GM12878 (cell line): Measurements from ENCODE around the gene RNF121. TPM values are rescaled to one million over a fixed set of nuclear protein-coding genes. Genes with fewer than 3 reads are reported as not detected.
A peak's percentile ranks its signal among the peaks of the same experiment; 100 is the strongest.

ENCODE experiments used
- ATF2 ChIP-seq: IDR thresholded peaks from 2 replicates; pipeline ENCODE4 v1.6.1; 2012; ENCODE audit warnings: low read length, inconsistent platforms
- CTCF ChIP-seq, 3 experiments: IDR thresholded peaks in 2 of 3; conservative IDR thresholded peaks in 1 of 3; 2 replicates each; pipeline ENCODE4 v1.5.1; 2011; ENCODE audit warnings: low read depth in 3 of 3, low read length in 3 of 3, mild to moderate bottlenecking in 3 of 3, control low read depth in 2 of 3, moderate library complexity in 2 of 3, inconsistent platforms in 1 of 3, mixed read lengths in 1 of 3; ENCODE audit not compliant: control insufficient read depth in 2 of 3, insufficient read depth in 1 of 3; ENCODE audit errors: extremely low read depth in 1 of 3
- FOS ChIP-seq: IDR thresholded peaks from 3 replicates; pipeline ENCODE4 v1.6.1; 2011; ENCODE audit warnings: borderline replicate concordance; ENCODE audit not compliant: insufficient read length; ENCODE audit errors: extremely low read depth
- HCFC1 ChIP-seq: fragments of 150-350 bp; IDR thresholded peaks from 2 replicates; pipeline ENCODE4 v1.6.1; 2014; ENCODE audit warnings: low read length
- NFIC ChIP-seq: IDR thresholded peaks from 2 replicates; pipeline ENCODE4 v1.6.1; 2012; ENCODE audit warnings: low read depth, mild to moderate bottlenecking, inconsistent platforms, low read length, moderate library complexity
- NR2C2 ChIP-seq: IDR thresholded peaks from 2 replicates; pipeline ENCODE4 v1.6.1; 2011; ENCODE audit warnings: borderline replicate concordance, low read depth; ENCODE audit not compliant: control insufficient read depth, insufficient read length
- SPI1 ChIP-seq: IDR thresholded peaks from 2 replicates; pipeline ENCODE4 v1.6.1; 2011; ENCODE audit warnings: low read depth, mild to moderate bottlenecking, low read length, moderate library complexity, borderline replicate concordance; ENCODE audit not compliant: insufficient read depth
- polyA plus RNA-seq, 11 experiments: library from polyadenylated mRNA; depleted of rRNA in 4 of 11; unstranded in 6 of 11; stranded (reverse) in 5 of 11; fragments of >200 nt; fragmentation: Nextera tagmentation in 4 of 11; fragmentation: Illumina TruSeq in 1 of 11; extraction: Ambion mirVana in 4 of 11; extraction: Trizol in 1 of 11; gene quantifications; 1 replicate in 1 of 11; 2 replicates in 10 of 11; pipeline versions ENCODE4 v1.2.1 to v1.2.3, GENCODE V29; 2011 to 2016; ENCODE audit warnings: inconsistent platforms in 2 of 11, missing spikeins in 2 of 11, low read depth in 1 of 11
- total RNA-seq, 4 experiments: library from RNA; depleted of rRNA in 3 of 4; stranded (reverse); fragments of >200 nt in 3 of 4; fragmentation: Illumina TruSeq in 1 of 4; extraction: Trizol in 1 of 4; gene quantifications; 2 replicates each; pipeline versions ENCODE4 v1.2.1 to v1.2.3, GENCODE V29; 2013 to 2021
- TF ChIP-seq, protein P1 (sequence below): fragments of 450-650 bp; IDR thresholded peaks from 2 replicates; pipeline ENCODE4 v1.6.1; 2017; ENCODE audit warnings: antibody characterized with exemption, mild to moderate bottlenecking, moderate library complexity
- TF ChIP-seq, protein P2 (sequence below): fragments of 450-650 bp; IDR thresholded peaks from 2 replicates; pipeline ENCODE4 v1.6.1; 2018; ENCODE audit warnings: mild to moderate bottlenecking, low read depth, moderate library complexity; ENCODE audit not compliant: partially characterized antibody
- TF ChIP-seq, protein P3 (sequence below): fragments of 450-650 bp; formaldehyde crosslinking; IDR thresholded peaks from 2 replicates; pipeline ENCODE4 v1.4.0; 2020; ENCODE audit warnings: mild to moderate bottlenecking, moderate library complexity

Gene RNF121
- total and polyA plus RNA-seq, 10 of the 15 experiments (the other 5 are each of a cell fraction or from before 2014, with no cell fraction given) = 8.6 to 73.7 (median 32.7) TPM

- TF ChIP-seq, protein P1, sequence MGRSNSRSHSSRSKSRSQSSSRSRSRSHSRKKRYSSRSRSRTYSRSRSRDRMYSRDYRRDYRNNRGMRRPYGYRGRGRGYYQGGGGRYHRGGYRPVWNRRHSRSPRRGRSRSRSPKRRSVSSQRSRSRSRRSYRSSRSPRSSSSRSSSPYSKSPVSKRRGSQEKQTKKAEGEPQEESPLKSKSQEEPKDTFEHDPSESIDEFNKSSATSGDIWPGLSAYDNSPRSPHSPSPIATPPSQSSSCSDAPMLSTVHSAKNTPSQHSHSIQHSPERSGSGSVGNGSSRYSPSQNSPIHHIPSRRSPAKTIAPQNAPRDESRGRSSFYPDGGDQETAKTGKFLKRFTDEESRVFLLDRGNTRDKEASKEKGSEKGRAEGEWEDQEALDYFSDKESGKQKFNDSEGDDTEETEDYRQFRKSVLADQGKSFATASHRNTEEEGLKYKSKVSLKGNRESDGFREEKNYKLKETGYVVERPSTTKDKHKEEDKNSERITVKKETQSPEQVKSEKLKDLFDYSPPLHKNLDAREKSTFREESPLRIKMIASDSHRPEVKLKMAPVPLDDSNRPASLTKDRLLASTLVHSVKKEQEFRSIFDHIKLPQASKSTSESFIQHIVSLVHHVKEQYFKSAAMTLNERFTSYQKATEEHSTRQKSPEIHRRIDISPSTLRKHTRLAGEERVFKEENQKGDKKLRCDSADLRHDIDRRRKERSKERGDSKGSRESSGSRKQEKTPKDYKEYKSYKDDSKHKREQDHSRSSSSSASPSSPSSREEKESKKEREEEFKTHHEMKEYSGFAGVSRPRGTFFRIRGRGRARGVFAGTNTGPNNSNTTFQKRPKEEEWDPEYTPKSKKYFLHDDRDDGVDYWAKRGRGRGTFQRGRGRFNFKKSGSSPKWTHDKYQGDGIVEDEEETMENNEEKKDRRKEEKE = no peak
- TF ChIP-seq SPI1 (peak; percentile 92), NR2C2 (no peak), ATF2 (peak; percentile 73), NFIC (peak; percentile 90), HCFC1 (no peak), FOS (no peak), CTCF (IDR thresholded peaks at IDR 0.05 in 2 of 3, conservative IDR thresholded peaks at IDR 0.05 in 1 of 3; ENCODE audit: control insufficient read depth in 2 of 3, extremely low read depth in 1 of 3, insufficient read depth in 1 of 3, low read depth in 3 of 3, low read length in 3 of 3) (no peak)
- TF ChIP-seq, protein P2, sequence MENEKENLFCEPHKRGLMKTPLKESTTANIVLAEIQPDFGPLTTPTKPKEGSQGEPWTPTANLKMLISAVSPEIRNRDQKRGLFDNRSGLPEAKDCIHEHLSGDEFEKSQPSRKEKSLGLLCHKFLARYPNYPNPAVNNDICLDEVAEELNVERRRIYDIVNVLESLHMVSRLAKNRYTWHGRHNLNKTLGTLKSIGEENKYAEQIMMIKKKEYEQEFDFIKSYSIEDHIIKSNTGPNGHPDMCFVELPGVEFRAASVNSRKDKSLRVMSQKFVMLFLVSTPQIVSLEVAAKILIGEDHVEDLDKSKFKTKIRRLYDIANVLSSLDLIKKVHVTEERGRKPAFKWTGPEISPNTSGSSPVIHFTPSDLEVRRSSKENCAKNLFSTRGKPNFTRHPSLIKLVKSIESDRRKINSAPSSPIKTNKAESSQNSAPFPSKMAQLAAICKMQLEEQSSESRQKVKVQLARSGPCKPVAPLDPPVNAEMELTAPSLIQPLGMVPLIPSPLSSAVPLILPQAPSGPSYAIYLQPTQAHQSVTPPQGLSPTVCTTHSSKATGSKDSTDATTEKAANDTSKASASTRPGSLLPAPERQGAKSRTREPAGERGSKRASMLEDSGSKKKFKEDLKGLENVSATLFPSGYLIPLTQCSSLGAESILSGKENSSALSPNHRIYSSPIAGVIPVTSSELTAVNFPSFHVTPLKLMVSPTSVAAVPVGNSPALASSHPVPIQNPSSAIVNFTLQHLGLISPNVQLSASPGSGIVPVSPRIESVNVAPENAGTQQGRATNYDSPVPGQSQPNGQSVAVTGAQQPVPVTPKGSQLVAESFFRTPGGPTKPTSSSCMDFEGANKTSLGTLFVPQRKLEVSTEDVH = peak; percentile 25
- TF ChIP-seq, protein P3, sequence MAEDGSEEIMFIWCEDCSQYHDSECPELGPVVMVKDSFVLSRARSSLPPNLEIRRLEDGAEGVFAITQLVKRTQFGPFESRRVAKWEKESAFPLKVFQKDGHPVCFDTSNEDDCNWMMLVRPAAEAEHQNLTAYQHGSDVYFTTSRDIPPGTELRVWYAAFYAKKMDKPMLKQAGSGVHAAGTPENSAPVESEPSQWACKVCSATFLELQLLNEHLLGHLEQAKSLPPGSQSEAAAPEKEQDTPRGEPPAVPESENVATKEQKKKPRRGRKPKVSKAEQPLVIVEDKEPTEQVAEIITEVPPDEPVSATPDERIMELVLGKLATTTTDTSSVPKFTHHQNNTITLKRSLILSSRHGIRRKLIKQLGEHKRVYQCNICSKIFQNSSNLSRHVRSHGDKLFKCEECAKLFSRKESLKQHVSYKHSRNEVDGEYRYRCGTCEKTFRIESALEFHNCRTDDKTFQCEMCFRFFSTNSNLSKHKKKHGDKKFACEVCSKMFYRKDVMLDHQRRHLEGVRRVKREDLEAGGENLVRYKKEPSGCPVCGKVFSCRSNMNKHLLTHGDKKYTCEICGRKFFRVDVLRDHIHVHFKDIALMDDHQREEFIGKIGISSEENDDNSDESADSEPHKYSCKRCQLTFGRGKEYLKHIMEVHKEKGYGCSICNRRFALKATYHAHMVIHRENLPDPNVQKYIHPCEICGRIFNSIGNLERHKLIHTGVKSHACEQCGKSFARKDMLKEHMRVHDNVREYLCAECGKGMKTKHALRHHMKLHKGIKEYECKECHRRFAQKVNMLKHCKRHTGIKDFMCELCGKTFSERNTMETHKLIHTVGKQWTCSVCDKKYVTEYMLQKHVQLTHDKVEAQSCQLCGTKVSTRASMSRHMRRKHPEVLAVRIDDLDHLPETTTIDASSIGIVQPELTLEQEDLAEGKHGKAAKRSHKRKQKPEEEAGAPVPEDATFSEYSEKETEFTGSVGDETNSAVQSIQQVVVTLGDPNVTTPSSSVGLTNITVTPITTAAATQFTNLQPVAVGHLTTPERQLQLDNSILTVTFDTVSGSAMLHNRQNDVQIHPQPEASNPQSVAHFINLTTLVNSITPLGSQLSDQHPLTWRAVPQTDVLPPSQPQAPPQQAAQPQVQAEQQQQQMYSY (CRISPR knock-in tag) = no peak
These were observed 33.7 kb downstream of the RNF121 start (continued) for GRCh38 chr11:71962428-71963038.
